GM23338 (cell line): ENCODE data around the gene PREB. TPM values are rescaled to one million over a fixed set of nuclear protein-coding genes. Genes with fewer than 3 reads are reported as not detected.

ENCODE experiments used
- ATAC-seq: fragments of 200-7000 bp; cut with Tn5 transposase; 3 replicates; pipeline ENCODE4 v1.9.1; 2020
- DNase-seq: peaks from one replicate; pipeline ENCODE4 v3.0.0-alpha.2; 2015; ENCODE audit warnings: low spot score
- H2AFZ ChIP-seq: fragments of 200-600 bp; sonication (generic); 2 replicates; pipeline ENCODE4 v1.8.0; 2016; ENCODE audit warnings: antibody characterized with exemption, mild to moderate bottlenecking, moderate library complexity
- H3F3A ChIP-seq: fragments of 200-600 bp; sonication (generic); replicated peaks from 2 replicates; pipeline ENCODE4 v1.8.0; 2017; ENCODE audit warnings: antibody characterized with exemption, mixed run types, low read depth
- H3K27ac ChIP-seq: fragments of 200-600 bp; sonication (generic); 2 replicates; pipeline ENCODE4 v1.6.1; 2016; ENCODE audit warnings: low read depth
- H3K27me3 ChIP-seq: fragments of 200-600 bp; sonication (generic); 2 replicates; pipeline ENCODE4 v1.8.0; 2016; ENCODE audit warnings: mild to moderate bottlenecking, mixed run types, moderate library complexity; ENCODE audit not compliant: insufficient read depth
- H3K36me3 ChIP-seq: fragments of 200-600 bp; sonication (generic); 2 replicates; pipeline ENCODE4 v1.8.0; 2016; ENCODE audit warnings: mild to moderate bottlenecking; ENCODE audit not compliant: insufficient read depth
- H3K4me1 ChIP-seq: fragments of 200-600 bp; sonication (generic); 2 replicates; pipeline ENCODE4 v1.8.0; 2016; ENCODE audit warnings: mild to moderate bottlenecking, moderate library complexity; ENCODE audit not compliant: insufficient read depth
- H3K4me2 ChIP-seq: fragments of 200-600 bp; sonication (generic); 2 replicates; pipeline ENCODE4 v1.7.1; 2017; ENCODE audit warnings: mixed run types
- H3K4me3 ChIP-seq: fragments of 200-600 bp; sonication (generic); 2 replicates; pipeline ENCODE4 v1.6.1; 2016; ENCODE audit warnings: mixed run types
- H3K79me2 ChIP-seq: fragments of 200-600 bp; sonication (generic); replicated peaks from 2 replicates; pipeline ENCODE4 v1.8.0; 2017; ENCODE audit warnings: mild to moderate bottlenecking; ENCODE audit not compliant: insufficient read depth
- H3K9me2 ChIP-seq: fragments of 200-600 bp; sonication (generic); 2 replicates; pipeline ENCODE4 v1.8.0; 2017; ENCODE audit not compliant: insufficient read depth
- H4K20me1 ChIP-seq: fragments of 200-600 bp; sonication (generic); replicated peaks from 2 replicates; pipeline ENCODE4 v1.8.0; 2017; ENCODE audit warnings: mild to moderate bottlenecking; ENCODE audit not compliant: insufficient read depth
- H3K27ac Mint-ChIP-seq: 2 replicates; pipeline ENCODE4 v1.8.0; 2020; ENCODE audit warnings: inconsistent platforms, mild to moderate bottlenecking, moderate library complexity, mixed read lengths
- H3K27me3 Mint-ChIP-seq: 3 replicates; pipeline ENCODE4 v1.8.0; 2022; ENCODE audit warnings: low read depth, mild to moderate bottlenecking, moderate library complexity, mixed read lengths, inconsistent platforms; ENCODE audit not compliant: insufficient read depth, poor library complexity
- H3K36me3 Mint-ChIP-seq: 3 replicates; pipeline ENCODE4 v1.8.0; 2021; ENCODE audit warnings: low read depth, mild to moderate bottlenecking, inconsistent platforms, moderate library complexity, mixed read lengths
- H3K4me1 Mint-ChIP-seq: 3 replicates; pipeline ENCODE4 v1.8.0; 2020; ENCODE audit warnings: mild to moderate bottlenecking, inconsistent platforms, mixed read lengths
- H3K4me3 Mint-ChIP-seq: 3 replicates; pipeline ENCODE4 v1.8.0; 2021; ENCODE audit warnings: moderate library complexity, mild to moderate bottlenecking, inconsistent platforms, mixed read lengths
- H3K9me3 Mint-ChIP-seq: 3 replicates; pipeline ENCODE4 v1.8.0; 2020; ENCODE audit warnings: moderate library complexity, mild to moderate bottlenecking, inconsistent platforms, mixed read lengths
- CREB1 ChIP-seq: fragments of 250-450 bp; sonication (Bioruptor Pico); IDR thresholded peaks from 2 replicates; pipeline ENCODE4 v1.5.0; 2020; ENCODE audit warnings: low read depth, mild to moderate bottlenecking, moderate library complexity
- ETS1 ChIP-seq: IDR thresholded peaks from 2 replicates; pipeline ENCODE4 v1.6.1; 2016; ENCODE audit warnings: antibody characterized with exemption
- EZH2 ChIP-seq: fragments of 200-600 bp; sonication (generic); IDR thresholded peaks from one replicate; pipeline ENCODE4 v1.8.0; 2017; ENCODE audit warnings: antibody characterized with exemption, mild to moderate bottlenecking, low read depth; ENCODE audit not compliant: unreplicated experiment
- EZH2phosphoT487 ChIP-seq: fragments of 200-600 bp; sonication (generic); IDR thresholded peaks from one replicate; pipeline ENCODE4 v1.8.1; 2018; ENCODE audit warnings: antibody characterized with exemption; ENCODE audit not compliant: unreplicated experiment
- JUNB ChIP-seq: IDR thresholded peaks from one replicate; pipeline ENCODE4 v1.6.1; 2016; ENCODE audit warnings: antibody characterized with exemption; ENCODE audit not compliant: unreplicated experiment
- NANOG ChIP-seq: IDR thresholded peaks from 2 replicates; pipeline ENCODE4 v1.6.1; 2016; ENCODE audit warnings: antibody characterized with exemption, borderline replicate concordance
- ZNF331 ChIP-seq: fragments of 250-450 bp; sonication (Bioruptor Pico); IDR thresholded peaks from 2 replicates; pipeline ENCODE4 v1.5.0; 2020; ENCODE audit warnings: low read depth, mild to moderate bottlenecking, moderate library complexity
- polyA plus RNA-seq: library from polyadenylated mRNA; unstranded; fragments of >200 nt; fragmentation: Nextera tagmentation; extraction: Ambion mirVana; gene quantifications from 2 replicates; pipeline ENCODE4 v1.2.1, GENCODE V29; 2016
- total RNA-seq: library from RNA; depleted of rRNA; stranded (reverse); fragments of >200 nt; shearing (Covaris generic); gene quantifications from 2 replicates; pipeline ENCODE4 v1.2.3, GENCODE V29; 2014
- TF ChIP-seq, protein P1 (sequence below): fragments of 250-450 bp; sonication (Bioruptor Pico); IDR thresholded peaks from 2 replicates; pipeline ENCODE4 v1.5.0; 2020; ENCODE audit warnings: mild to moderate bottlenecking, moderate library complexity

PREB gene
- total and polyA plus RNA-seq, 2 experiments from 2014 or later: 41.2 to 79.7 TPM

DNA sequence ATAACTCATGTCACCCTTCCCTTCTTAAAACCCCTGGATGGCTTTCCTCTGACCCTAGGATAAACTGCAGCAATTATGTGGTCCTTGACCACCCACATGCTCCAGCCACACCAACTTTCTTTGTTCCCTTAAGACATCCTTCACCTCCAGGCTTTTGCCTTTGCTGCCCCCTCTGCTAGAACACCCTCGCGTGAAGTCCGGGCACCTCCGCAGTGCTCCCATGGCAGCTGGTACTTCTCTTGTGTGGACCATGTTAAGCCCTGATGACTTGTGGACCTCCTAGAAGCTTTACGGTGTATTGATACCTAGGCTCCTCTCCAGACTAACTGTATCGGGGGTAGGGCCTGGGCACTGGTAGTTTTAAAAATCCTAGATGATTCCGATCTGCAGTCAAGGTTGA is 11.6 kb downstream of the PREB start (continued):
- TF ChIP-seq, protein P1, sequence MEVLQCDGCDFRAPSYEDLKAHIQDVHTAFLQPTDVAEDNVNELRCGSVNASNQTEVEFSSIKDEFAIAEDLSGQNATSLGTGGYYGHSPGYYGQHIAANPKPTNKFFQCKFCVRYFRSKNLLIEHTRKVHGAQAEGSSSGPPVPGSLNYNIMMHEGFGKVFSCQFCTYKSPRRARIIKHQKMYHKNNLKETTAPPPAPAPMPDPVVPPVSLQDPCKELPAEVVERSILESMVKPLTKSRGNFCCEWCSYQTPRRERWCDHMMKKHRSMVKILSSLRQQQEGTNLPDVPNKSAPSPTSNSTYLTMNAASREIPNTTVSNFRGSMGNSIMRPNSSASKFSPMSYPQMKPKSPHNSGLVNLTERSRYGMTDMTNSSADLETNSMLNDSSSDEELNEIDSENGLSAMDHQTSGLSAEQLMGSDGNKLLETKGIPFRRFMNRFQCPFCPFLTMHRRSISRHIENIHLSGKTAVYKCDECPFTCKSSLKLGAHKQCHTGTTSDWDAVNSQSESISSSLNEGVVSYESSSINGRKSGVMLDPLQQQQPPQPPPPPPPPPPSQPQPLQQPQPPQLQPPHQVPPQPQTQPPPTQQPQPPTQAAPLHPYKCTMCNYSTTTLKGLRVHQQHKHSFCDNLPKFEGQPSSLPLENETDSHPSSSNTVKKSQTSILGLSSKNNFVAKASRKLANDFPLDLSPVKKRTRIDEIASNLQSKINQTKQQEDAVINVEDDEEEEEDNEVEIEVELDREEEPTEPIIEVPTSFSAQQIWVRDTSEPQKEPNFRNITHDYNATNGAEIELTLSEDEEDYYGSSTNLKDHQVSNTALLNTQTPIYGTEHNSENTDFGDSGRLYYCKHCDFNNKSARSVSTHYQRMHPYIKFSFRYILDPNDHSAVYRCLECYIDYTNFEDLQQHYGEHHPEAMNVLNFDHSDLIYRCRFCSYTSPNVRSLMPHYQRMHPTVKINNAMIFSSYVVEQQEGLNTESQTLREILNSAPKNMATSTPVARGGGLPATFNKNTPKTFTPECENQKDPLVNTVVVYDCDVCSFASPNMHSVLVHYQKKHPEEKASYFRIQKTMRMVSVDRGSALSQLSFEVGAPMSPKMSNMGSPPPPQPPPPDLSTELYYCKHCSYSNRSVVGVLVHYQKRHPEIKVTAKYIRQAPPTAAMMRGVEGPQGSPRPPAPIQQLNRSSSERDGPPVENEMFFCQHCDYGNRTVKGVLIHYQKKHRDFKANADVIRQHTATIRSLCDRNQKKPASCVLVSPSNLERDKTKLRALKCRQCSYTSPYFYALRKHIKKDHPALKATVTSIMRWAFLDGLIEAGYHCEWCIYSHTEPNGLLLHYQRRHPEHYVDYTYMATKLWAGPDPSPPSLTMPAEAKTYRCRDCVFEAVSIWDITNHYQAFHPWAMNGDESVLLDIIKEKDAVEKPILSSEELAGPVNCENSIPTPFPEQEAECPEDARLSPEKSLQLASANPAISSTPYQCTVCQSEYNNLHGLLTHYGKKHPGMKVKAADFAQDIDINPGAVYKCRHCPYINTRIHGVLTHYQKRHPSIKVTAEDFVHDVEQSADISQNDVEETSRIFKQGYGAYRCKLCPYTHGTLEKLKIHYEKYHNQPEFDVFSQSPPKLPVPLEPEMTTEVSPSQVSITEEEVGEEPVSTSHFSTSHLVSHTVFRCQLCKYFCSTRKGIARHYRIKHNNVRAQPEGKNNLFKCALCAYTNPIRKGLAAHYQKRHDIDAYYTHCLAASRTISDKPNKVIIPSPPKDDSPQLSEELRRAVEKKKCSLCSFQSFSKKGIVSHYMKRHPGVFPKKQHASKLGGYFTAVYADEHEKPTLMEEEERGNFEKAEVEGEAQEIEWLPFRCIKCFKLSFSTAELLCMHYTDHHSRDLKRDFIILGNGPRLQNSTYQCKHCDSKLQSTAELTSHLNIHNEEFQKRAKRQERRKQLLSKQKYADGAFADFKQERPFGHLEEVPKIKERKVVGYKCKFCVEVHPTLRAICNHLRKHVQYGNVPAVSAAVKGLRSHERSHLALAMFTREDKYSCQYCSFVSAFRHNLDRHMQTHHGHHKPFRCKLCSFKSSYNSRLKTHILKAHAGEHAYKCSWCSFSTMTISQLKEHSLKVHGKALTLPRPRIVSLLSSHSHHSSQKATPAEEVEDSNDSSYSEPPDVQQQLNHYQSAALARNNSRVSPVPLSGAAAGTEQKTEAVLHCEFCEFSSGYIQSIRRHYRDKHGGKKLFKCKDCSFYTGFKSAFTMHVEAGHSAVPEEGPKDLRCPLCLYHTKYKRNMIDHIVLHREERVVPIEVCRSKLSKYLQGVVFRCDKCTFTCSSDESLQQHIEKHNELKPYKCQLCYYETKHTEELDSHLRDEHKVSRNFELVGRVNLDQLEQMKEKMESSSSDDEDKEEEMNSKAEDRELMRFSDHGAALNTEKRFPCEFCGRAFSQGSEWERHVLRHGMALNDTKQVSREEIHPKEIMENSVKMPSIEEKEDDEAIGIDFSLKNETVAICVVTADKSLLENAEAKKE (CRISPR knock-in tag): no peak
- TF ChIP-seq JUNB (no peak), ETS1 (no peak), EZH2phosphoT487 (no peak), EZH2 (no peak)

DNA sequence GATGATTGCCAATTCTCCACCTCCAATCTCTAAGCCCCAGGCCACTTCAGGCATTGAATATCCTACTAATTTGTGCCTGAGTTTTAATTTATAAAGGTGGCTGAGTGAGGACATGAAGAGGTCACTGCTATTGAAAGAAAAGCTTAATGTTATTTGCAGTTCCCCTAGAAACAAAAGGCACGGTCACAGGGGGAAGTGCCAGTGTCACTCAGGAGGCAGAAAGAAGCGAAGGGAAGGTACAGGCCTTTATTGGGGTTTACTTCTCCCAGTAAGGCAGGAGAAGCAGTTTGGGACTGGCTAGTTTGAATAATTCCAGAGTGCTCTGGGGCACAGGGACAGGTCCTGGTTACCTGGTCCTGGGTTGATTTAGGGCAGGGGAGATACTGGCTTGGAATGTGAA is 12.5 kb downstream of the PREB start:
- Histone ChIP-seq H3K27ac (no peak overlapping the region), H2AFZ (no peak overlapping the region), H3K4me3 (no peak overlapping the region), H3K27me3 (peaks cover 72% of the 10 kb centered on the region), H3K4me1 (peaks cover 20% of the 10 kb centered on the region), H4K20me1 (no peaks in the 10 kb centered on the region), H3K4me2 (no peak overlapping the region), H3K9me2 (no peaks in the 10 kb centered on the region), H3K79me2 (no peaks in the 10 kb centered on the region), H3F3A (peaks cover 9% of the 10 kb centered on the region; the same call in 1 of the 2 replicates), H3K36me3 (no peaks in the 10 kb centered on the region)
- Mint-ChIP-seq H3K36me3 (no peaks in the 10 kb centered on the region; the same call in 2 of the 3 replicates), H3K4me3 (no peak overlapping the region), H3K4me1 (peaks cover 20% of the 10 kb centered on the region), H3K27ac (no peak overlapping the region), H3K9me3 (no peaks in the 10 kb centered on the region), H3K27me3 (peaks cover 55% of the 10 kb centered on the region)
- DNase-seq (no peak), ATAC-seq (no peak)
- TF ChIP-seq ETS1 (no peak), ZNF331 (no peak), CREB1 (CRISPR knock-in tag) (no peak), NANOG (no peak)
- TF ChIP-seq, protein P1 (CRISPR knock-in tag): no peak
